ENCODE results near the gene ECSCR. TPM values are rescaled to one million over a fixed set of nuclear protein-coding genes. Genes with fewer than 3 reads are reported as not detected.

The ECSCR gene
- total RNA-seq, 1 donor from 2014 or later = not detected

- no peak for TF ChIP-seq CTCF (IDR thresholded peaks at IDR 0.05)
- Mint-ChIP-seq H3K4me3 (ENCODE audit: unreplicated experiment) (no peak overlapping the region), H3K27me3 (ENCODE audit: unreplicated experiment) (no peaks in the 10 kb centered on the region), H3K27ac (ENCODE audit: unreplicated experiment) (no peak overlapping the region), H3K4me1 (ENCODE audit: unreplicated experiment) (no peaks in the 10 kb centered on the region), H3K36me3 (ENCODE audit: unreplicated experiment) (peaks cover 28% of the 10 kb centered on the region), H3K9me3 (ENCODE audit: unreplicated experiment) (no peaks in the 10 kb centered on the region)
- no peak for DNase-seq (ENCODE audit: extremely low spot score, unreplicated experiment)
Measured at GRCh38 chr5:139426203-139426885, 36.2 kb downstream of the ECSCR start.

- H3K4me1 Mint-ChIP-seq (ENCODE audit: unreplicated experiment) = no peaks in the 10 kb centered on the region
- TF ChIP-seq CTCF (IDR thresholded peaks at IDR 0.05) = no peak
- no peak for DNase-seq (ENCODE audit: extremely low spot score, unreplicated experiment)
- H3K27me3 Mint-ChIP-seq (ENCODE audit: unreplicated experiment) = no peaks in the 10 kb centered on the region
- H3K9me3 Mint-ChIP-seq (ENCODE audit: unreplicated experiment) = no peaks in the 10 kb centered on the region
- H3K27ac Mint-ChIP-seq (ENCODE audit: unreplicated experiment) = no peak overlapping the region
- H3K36me3 Mint-ChIP-seq (ENCODE audit: unreplicated experiment) = peaks cover 32% of the 10 kb centered on the region
- no peak overlapping the region for H3K4me3 Mint-ChIP-seq (ENCODE audit: unreplicated experiment)
Measured at GRCh38 chr5:139425497-139425896, 37.0 kb downstream of the ECSCR start.

DNA sequence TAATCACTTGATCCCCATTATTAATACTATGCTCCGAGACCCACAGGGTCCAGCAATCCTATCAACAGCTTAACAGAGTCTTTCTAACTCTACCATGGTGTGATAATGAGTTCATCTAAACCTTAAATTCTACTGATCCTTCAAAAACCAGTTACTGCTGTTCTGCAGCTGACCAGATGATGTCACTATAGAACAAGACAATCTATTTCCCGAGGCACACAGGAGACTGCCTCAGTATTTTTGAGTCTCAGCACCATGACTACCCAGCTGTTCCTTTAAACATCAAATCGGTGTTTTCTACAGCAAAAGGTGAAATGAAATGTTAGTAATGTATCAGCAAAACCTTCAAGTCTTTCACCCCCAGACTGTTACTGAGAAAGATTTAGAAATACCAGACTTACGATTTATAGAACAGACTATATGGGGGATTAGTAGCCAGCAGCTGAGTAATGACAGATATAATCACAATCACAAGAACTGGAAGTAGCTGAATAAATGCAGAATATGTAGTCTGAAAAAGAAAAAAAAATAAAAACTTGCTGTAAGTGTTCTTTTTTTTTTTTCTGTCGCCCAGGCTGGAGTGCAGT is 40.1 kb downstream of the ECSCR start:
- TF ChIP-seq CTCF (IDR thresholded peaks at IDR 0.05) = peak; percentile 94
- peaks cover 38% of the 10 kb centered on the region for H3K36me3 Mint-ChIP-seq (ENCODE audit: unreplicated experiment)
- DNase-seq (ENCODE audit: extremely low spot score, unreplicated experiment) = no peak
- no peak overlapping the region for H3K4me3 Mint-ChIP-seq (ENCODE audit: unreplicated experiment)
- H3K4me1 Mint-ChIP-seq (ENCODE audit: unreplicated experiment) = peaks cover 3% of the 10 kb centered on the region
- no peaks in the 10 kb centered on the region for H3K27me3 Mint-ChIP-seq (ENCODE audit: unreplicated experiment)
- no peaks in the 10 kb centered on the region for H3K9me3 Mint-ChIP-seq (ENCODE audit: unreplicated experiment)
- peak overlapping the region; percentile 76 for H3K27ac Mint-ChIP-seq (ENCODE audit: unreplicated experiment)

- no peaks in the 10 kb centered on the region for H3K27me3 Mint-ChIP-seq (ENCODE audit: unreplicated experiment)
- no peaks in the 10 kb centered on the region for H3K9me3 Mint-ChIP-seq (ENCODE audit: unreplicated experiment)
- no peak overlapping the region for H3K27ac Mint-ChIP-seq (ENCODE audit: unreplicated experiment)
- no peak for TF ChIP-seq CTCF (IDR thresholded peaks at IDR 0.05)
- H3K36me3 Mint-ChIP-seq (ENCODE audit: unreplicated experiment) = peaks cover 33% of the 10 kb centered on the region
- DNase-seq (ENCODE audit: extremely low spot score, unreplicated experiment) = no peak
- peaks cover 8% of the 10 kb centered on the region for H3K4me1 Mint-ChIP-seq (ENCODE audit: unreplicated experiment)
- H3K4me3 Mint-ChIP-seq (ENCODE audit: unreplicated experiment) = no peak overlapping the region
Measured at GRCh38 chr5:139419226-139420192, 43.0 kb downstream of the ECSCR start.

DNA sequence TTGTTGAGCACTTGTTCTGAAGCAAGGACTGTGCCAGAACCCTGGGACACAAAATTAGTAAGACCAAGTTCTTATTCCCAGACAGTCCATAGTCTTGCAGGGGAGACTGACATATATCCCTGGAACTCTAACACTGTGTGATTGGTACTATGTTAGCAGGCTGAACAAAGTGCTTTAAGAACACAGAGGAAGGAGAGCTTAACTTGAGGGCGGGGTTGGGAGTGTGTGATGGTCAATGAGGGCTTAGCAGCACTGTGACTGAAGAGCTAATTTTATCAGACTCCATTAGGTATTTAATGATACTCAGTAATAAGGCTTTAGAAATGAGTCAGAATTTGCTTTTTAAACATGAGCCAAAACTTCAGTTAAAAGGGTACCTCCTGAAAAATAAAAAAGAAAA is 43.8 kb downstream of the ECSCR start:
- H3K9me3 Mint-ChIP-seq (ENCODE audit: unreplicated experiment) = no peaks in the 10 kb centered on the region
- no peak overlapping the region for H3K27ac Mint-ChIP-seq (ENCODE audit: unreplicated experiment)
- H3K4me3 Mint-ChIP-seq (ENCODE audit: unreplicated experiment) = no peak overlapping the region

More for the DNA sequence above, 43.8 kb downstream of the ECSCR start:
- no peak for DNase-seq (ENCODE audit: extremely low spot score, unreplicated experiment)
- TF ChIP-seq CTCF (IDR thresholded peaks at IDR 0.05) = no peak
- Mint-ChIP-seq H3K27me3 (ENCODE audit: unreplicated experiment) (no peaks in the 10 kb centered on the region), H3K36me3 (ENCODE audit: unreplicated experiment) (peaks cover 35% of the 10 kb centered on the region), H3K4me1 (ENCODE audit: unreplicated experiment) (peaks cover 8% of the 10 kb centered on the region)

Data from osteocyte (in vitro differentiated cells).